OCI-LY3 (cell line): Measurements from ENCODE around the gene FAM185A.
"Not testable (repeated sequence)": the region's sequence is repeated elsewhere in the genome, so short reads cannot be mapped to it uniquely, and the experiment has no call there.

Experiments
- EZH2phosphoT487 ChIP-seq: fragments of 200-600 bp; shearing (Covaris generic); IDR thresholded peaks from 2 replicates; pipeline ENCODE4 v1.6.1; 2018; ENCODE audit warnings: antibody characterized with exemption, mixed run types, low read depth
- TF ChIP-seq, protein P1 (sequence below): fragments of 200-600, 300-600 bp; sonication (generic); IDR thresholded peaks from 2 replicates; pipeline ENCODE4 v1.5.1; 2014; ENCODE audit warnings: antibody characterized with exemption, low read length, low read depth

DNA sequence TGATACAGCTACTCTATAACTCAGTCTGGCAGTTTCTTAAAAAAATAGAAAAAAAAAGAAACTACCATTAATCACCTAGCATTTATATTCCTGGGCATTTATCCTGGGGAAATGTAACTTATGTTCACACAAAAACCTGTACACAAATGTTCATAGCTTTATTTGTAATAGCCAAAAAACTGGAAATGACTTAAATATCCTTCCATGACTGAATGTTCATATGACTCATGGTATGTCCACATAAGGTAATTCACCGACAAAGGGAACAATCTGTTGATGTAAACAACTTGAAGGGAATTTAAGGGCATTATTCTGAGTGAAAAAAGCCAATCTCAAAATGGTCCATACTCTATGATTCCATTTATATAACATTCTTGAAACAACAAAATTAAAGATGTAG, 45.8 kb downstream of the FAM185A start:
- TF ChIP-seq, protein P1, sequence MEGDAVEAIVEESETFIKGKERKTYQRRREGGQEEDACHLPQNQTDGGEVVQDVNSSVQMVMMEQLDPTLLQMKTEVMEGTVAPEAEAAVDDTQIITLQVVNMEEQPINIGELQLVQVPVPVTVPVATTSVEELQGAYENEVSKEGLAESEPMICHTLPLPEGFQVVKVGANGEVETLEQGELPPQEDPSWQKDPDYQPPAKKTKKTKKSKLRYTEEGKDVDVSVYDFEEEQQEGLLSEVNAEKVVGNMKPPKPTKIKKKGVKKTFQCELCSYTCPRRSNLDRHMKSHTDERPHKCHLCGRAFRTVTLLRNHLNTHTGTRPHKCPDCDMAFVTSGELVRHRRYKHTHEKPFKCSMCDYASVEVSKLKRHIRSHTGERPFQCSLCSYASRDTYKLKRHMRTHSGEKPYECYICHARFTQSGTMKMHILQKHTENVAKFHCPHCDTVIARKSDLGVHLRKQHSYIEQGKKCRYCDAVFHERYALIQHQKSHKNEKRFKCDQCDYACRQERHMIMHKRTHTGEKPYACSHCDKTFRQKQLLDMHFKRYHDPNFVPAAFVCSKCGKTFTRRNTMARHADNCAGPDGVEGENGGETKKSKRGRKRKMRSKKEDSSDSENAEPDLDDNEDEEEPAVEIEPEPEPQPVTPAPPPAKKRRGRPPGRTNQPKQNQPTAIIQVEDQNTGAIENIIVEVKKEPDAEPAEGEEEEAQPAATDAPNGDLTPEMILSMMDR, result not testable (repeated sequence)
- not testable (repeated sequence) for TF ChIP-seq EZH2phosphoT487
